Measurements from ENCODE around the gene GNG11.

The GNG11 gene

GRCh38 chr7:93890464-93891068, 31.0 kb upstream of the GNG11 start, which contains the start of gene TFPI2:
Gene TFPI2 (minus strand): TSS chr7:93890753. CDS start chr7:93890678, 75 bp downstream.
- CTCF ChIA-PET = interaction anchor here (0.6 to 1.1 kb wide), 3 partner anchors 12 to 398 kb away, joined by 3 read pairs; no protein-coding TSS in a partner anchor
- POLR2A ChIA-PET = no interaction called here
- peak; percentile 10; the same call in 1 of the 2 replicates for TF ChIP-seq L3MBTL2 (conservative IDR thresholded peaks at IDR 0.05)
- TF ChIP-seq ARNT (IDR thresholded peaks at IDR 0.05) = no peak
- DNase-seq (ENCODE audit: extremely low spot score) = peak; percentile 27

DNA sequence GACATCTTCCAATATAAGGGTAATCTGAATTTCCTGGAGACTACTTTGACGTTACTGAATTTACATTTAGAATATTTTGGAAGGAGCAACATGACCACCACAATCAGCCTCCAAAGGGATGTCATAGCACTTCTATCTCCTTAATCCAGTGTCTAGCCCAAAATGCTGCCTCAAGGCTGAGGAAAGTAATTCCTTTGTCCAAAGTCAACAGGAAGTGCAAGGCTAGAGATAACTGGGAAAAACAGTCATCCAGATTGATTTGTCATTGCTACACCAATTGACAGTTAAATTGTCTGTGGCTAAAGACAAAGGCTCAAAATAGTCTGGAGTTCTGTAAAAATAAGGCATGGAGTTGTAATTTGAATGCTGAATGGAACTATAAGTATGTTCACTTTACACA, 27.1 kb upstream of the GNG11 start:
- no peak for DNase-seq (ENCODE audit: extremely low spot score)
- CTCF ChIA-PET = no interaction called here
- TF ChIP-seq ZNF384 (IDR thresholded peaks at IDR 0.05) (no peak), FOXM1 (IDR thresholded peaks at IDR 0.05; ENCODE audit: borderline replicate concordance) (no peak), TARDBP (IDR thresholded peaks at IDR 0.05) (no peak), LEF1 (IDR thresholded peaks at IDR 0.05; ENCODE audit: borderline replicate concordance) (no peak), FOXA1 (IDR thresholded peaks at IDR 0.05) (no peak), BHLHE40 (IDR thresholded peaks at IDR 0.05; ENCODE audit: borderline replicate concordance) (no peak), SUZ12 (IDR thresholded peaks at IDR 0.05) (no peak), HDGF (IDR thresholded peaks at IDR 0.05; ENCODE audit: borderline replicate concordance) (no peak), SP1 (IDR thresholded peaks at IDR 0.05) (no peak), L3MBTL2 (conservative IDR thresholded peaks at IDR 0.05) (no peak), FOXK2 (IDR thresholded peaks at IDR 0.05) (no peak), NFRKB (IDR thresholded peaks at IDR 0.05) (no peak), CTBP1 (IDR thresholded peaks at IDR 0.05; ENCODE audit: borderline replicate concordance) (no peak), ARNT (IDR thresholded peaks at IDR 0.05) (no peak), ELF4 (IDR thresholded peaks at IDR 0.05) (no peak)
- TF ChIP-seq, protein P1, sequence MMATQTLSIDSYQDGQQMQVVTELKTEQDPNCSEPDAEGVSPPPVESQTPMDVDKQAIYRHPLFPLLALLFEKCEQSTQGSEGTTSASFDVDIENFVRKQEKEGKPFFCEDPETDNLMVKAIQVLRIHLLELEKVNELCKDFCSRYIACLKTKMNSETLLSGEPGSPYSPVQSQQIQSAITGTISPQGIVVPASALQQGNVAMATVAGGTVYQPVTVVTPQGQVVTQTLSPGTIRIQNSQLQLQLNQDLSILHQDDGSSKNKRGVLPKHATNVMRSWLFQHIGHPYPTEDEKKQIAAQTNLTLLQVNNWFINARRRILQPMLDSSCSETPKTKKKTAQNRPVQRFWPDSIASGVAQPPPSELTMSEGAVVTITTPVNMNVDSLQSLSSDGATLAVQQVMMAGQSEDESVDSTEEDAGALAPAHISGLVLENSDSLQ (IDR thresholded peaks at IDR 0.05) = no peak
- POLR2A ChIA-PET = no interaction called here

DNA sequence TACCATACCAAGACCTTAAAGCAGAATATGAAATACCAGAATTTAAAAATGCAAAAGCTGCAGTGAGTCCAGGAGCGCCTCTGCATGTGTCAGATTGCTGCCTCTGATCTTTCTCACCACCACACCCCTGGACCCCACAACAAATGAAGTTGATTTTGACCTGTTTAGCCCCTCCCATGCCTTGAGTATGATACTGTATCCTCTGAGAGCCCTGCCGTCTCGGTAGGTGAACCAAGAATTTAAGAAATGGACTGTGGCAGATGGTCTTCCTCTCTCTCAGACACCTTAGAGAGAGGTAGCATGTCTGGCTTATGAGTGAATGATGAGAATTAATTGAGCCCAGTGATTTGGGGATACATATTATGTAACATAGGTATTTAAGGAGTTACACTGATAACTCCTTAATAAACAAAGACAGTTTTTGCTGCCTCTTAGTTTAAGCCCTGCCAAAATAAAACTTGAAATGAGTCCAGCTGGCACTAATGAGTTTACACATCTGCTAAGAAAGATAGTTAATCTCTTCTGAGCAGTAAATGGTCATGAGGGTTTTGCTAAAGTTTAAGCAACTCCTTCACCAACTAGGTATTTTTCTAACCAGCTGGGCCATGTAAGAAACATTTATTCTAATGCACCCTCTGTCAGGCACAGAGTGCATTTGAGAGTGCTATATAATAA, 26.4 kb upstream of the GNG11 start:
- CTCF ChIA-PET = no interaction called here
- DNase-seq (ENCODE audit: extremely low spot score) = no peak

GRCh38 chr7:93895859-93896600, 25.5 kb upstream of the GNG11 start:
- CTCF ChIA-PET = no interaction called here

More for the DNA sequence above, 26.4 kb upstream of the GNG11 start:
- TF ChIP-seq FOXA1 (IDR thresholded peaks at IDR 0.05) = no peak
- no peak for TF ChIP-seq ELF4 (IDR thresholded peaks at IDR 0.05)
- TF ChIP-seq SUZ12 (IDR thresholded peaks at IDR 0.05) = no peak
- no peak for TF ChIP-seq SP1 (IDR thresholded peaks at IDR 0.05)
- no peak for TF ChIP-seq FOXK2 (IDR thresholded peaks at IDR 0.05)
- TF ChIP-seq ARNT (IDR thresholded peaks at IDR 0.05) = no peak
- TF ChIP-seq, protein P1 (IDR thresholded peaks at IDR 0.05) = no peak
- TF ChIP-seq ZNF384 (IDR thresholded peaks at IDR 0.05) = no peak
- TF ChIP-seq L3MBTL2 (conservative IDR thresholded peaks at IDR 0.05) = no peak
- TF ChIP-seq BHLHE40 (IDR thresholded peaks at IDR 0.05; ENCODE audit: borderline replicate concordance) = no peak
- TF ChIP-seq LEF1 (IDR thresholded peaks at IDR 0.05; ENCODE audit: borderline replicate concordance) = no peak
- TF ChIP-seq FOXM1 (IDR thresholded peaks at IDR 0.05; ENCODE audit: borderline replicate concordance) = no peak
- TF ChIP-seq HDGF (IDR thresholded peaks at IDR 0.05; ENCODE audit: borderline replicate concordance) = no peak
- no peak for TF ChIP-seq TARDBP (IDR thresholded peaks at IDR 0.05)
- no peak for TF ChIP-seq NFRKB (IDR thresholded peaks at IDR 0.05)
- POLR2A ChIA-PET = no interaction called here

GRCh38 chr7:93897680-93898079, 23.9 kb upstream of the GNG11 start:
- ChIA-PET POLR2A (no interaction called here), CTCF (no interaction called here)
- DNase-seq (ENCODE audit: extremely low spot score) = no peak
- no peak for TF ChIP-seq FOXM1 (IDR thresholded peaks at IDR 0.05; ENCODE audit: borderline replicate concordance)
- no peak for TF ChIP-seq ELF4 (IDR thresholded peaks at IDR 0.05)
- no peak for TF ChIP-seq SUZ12 (IDR thresholded peaks at IDR 0.05)
- no peak for TF ChIP-seq ARNT (IDR thresholded peaks at IDR 0.05)
- no peak for TF ChIP-seq CTBP1 (IDR thresholded peaks at IDR 0.05; ENCODE audit: borderline replicate concordance)
- no peak for TF ChIP-seq HDGF (IDR thresholded peaks at IDR 0.05; ENCODE audit: borderline replicate concordance)
- no peak for TF ChIP-seq BHLHE40 (IDR thresholded peaks at IDR 0.05; ENCODE audit: borderline replicate concordance)
- no peak for TF ChIP-seq NFRKB (IDR thresholded peaks at IDR 0.05)
- TF ChIP-seq L3MBTL2 (conservative IDR thresholded peaks at IDR 0.05) = no peak
- TF ChIP-seq SP1 (IDR thresholded peaks at IDR 0.05) = no peak
- TF ChIP-seq TARDBP (IDR thresholded peaks at IDR 0.05) = no peak
- TF ChIP-seq ZNF384 (IDR thresholded peaks at IDR 0.05) = no peak
- TF ChIP-seq FOXK2 (IDR thresholded peaks at IDR 0.05) = no peak
- TF ChIP-seq LEF1 (IDR thresholded peaks at IDR 0.05; ENCODE audit: borderline replicate concordance) = no peak
- TF ChIP-seq, protein P1 (IDR thresholded peaks at IDR 0.05) = no peak

More at GRCh38 chr7:93895859-93896600, 25.5 kb upstream of the GNG11 start:
- TF ChIP-seq, protein P1 (IDR thresholded peaks at IDR 0.05) = no peak
- TF ChIP-seq TARDBP (IDR thresholded peaks at IDR 0.05) (no peak), ZNF384 (IDR thresholded peaks at IDR 0.05) (no peak), SP1 (IDR thresholded peaks at IDR 0.05) (no peak), LEF1 (IDR thresholded peaks at IDR 0.05; ENCODE audit: borderline replicate concordance) (no peak), ARNT (IDR thresholded peaks at IDR 0.05) (no peak), ELF4 (IDR thresholded peaks at IDR 0.05) (no peak), HDGF (IDR thresholded peaks at IDR 0.05; ENCODE audit: borderline replicate concordance) (no peak), NFRKB (IDR thresholded peaks at IDR 0.05) (no peak), FOXK2 (IDR thresholded peaks at IDR 0.05) (no peak), CTBP1 (IDR thresholded peaks at IDR 0.05; ENCODE audit: borderline replicate concordance) (no peak), L3MBTL2 (conservative IDR thresholded peaks at IDR 0.05) (no peak), BHLHE40 (IDR thresholded peaks at IDR 0.05; ENCODE audit: borderline replicate concordance) (no peak), FOXM1 (IDR thresholded peaks at IDR 0.05; ENCODE audit: borderline replicate concordance) (no peak), FOXA1 (IDR thresholded peaks at IDR 0.05) (no peak), SUZ12 (IDR thresholded peaks at IDR 0.05) (no peak)
- POLR2A ChIA-PET = no interaction called here
- DNase-seq (ENCODE audit: extremely low spot score) = no peak

Data from HEK293T (cell line).